ENCODE data around the gene TRABD. TPM values are rescaled to one million over a fixed set of nuclear protein-coding genes. Genes with fewer than 3 reads are reported as not detected.

Gene TRABD
- total and polyA plus RNA-seq, 5 donors from 2014 or later: 33.0 to 115 (median 38.6) TPM

GRCh38 chr22:50216055-50216683 lies 30.5 kb downstream of the TRABD start:
- Histone ChIP-seq H3K36me3 (ENCODE audit: control insufficient read depth, insufficient read depth, low read length) (peaks cover 56% of the 10 kb centered on the region), H3K4me1 (ENCODE audit: control insufficient read depth, insufficient read depth, low read length, poor library complexity, severe bottlenecking) (no peaks in the 10 kb centered on the region), H3K27me3 (ENCODE audit: control insufficient read depth, insufficient read depth, low read length) (no peaks in the 10 kb centered on the region), H3K9me3 (ENCODE audit: control insufficient read depth in 2 of 2, low read length in 2 of 2) (no peaks in the 10 kb centered on the region), H3K27ac (ENCODE audit: insufficient read depth, low read length, poor library complexity, severe bottlenecking) (no peak overlapping the region), H3K4me3 (ENCODE audit: low read depth, low read length) (no peak overlapping the region)
- Mint-ChIP-seq H3K36me3 (peaks cover 21% of the 10 kb centered on the region), H3K4me3 (peak overlapping the region in 1 of 4 donors; percentile 16), H3K4me1 (peaks cover 6 to 18% (median 14%) of the 10 kb centered on the region in 4 donors), H3K27ac (no peak overlapping the region), H3K9me3 (no peaks in the 10 kb centered on the region), H3K27me3 (no peaks in the 10 kb centered on the region)
- DNase-seq (no peak), ATAC-seq (ENCODE audit: low read depth in 2 of 2) (no peak)

- Mint-ChIP-seq H3K27me3 (no peaks in the 10 kb centered on the region), H3K4me1 (peaks cover 6 to 17% (median 13%) of the 10 kb centered on the region in 4 donors), H3K27ac (no peak overlapping the region), H3K36me3 (peaks cover 20% of the 10 kb centered on the region), H3K4me3 (no peak overlapping the region), H3K9me3 (no peaks in the 10 kb centered on the region)
- Histone ChIP-seq H3K4me1 (ENCODE audit: control insufficient read depth, insufficient read depth, low read length, poor library complexity, severe bottlenecking) (no peaks in the 10 kb centered on the region), H3K9me3 (ENCODE audit: control insufficient read depth in 2 of 2, low read length in 2 of 2) (no peaks in the 10 kb centered on the region), H3K27me3 (ENCODE audit: control insufficient read depth, insufficient read depth, low read length) (no peaks in the 10 kb centered on the region), H3K36me3 (ENCODE audit: control insufficient read depth, insufficient read depth, low read length) (peaks cover 59% of the 10 kb centered on the region), H3K27ac (ENCODE audit: insufficient read depth, low read length, poor library complexity, severe bottlenecking) (no peak overlapping the region), H3K4me3 (ENCODE audit: low read depth, low read length) (no peak overlapping the region)
- ATAC-seq (ENCODE audit: low read depth in 2 of 2) (no peak), DNase-seq (no peak)
These were observed 31.2 kb downstream of the TRABD start for GRCh38 chr22:50216684-50217520.

GRCh38 chr22:50217543-50218152 lies 31.9 kb downstream of the TRABD start:
- Histone ChIP-seq H3K27me3 (ENCODE audit: control insufficient read depth, insufficient read depth, low read length) (no peaks in the 10 kb centered on the region), H3K4me1 (ENCODE audit: control insufficient read depth, insufficient read depth, low read length, poor library complexity, severe bottlenecking) (no peaks in the 10 kb centered on the region), H3K27ac (ENCODE audit: insufficient read depth, low read length, poor library complexity, severe bottlenecking) (no peak overlapping the region), H3K36me3 (ENCODE audit: control insufficient read depth, insufficient read depth, low read length) (peaks cover 59% of the 10 kb centered on the region), H3K9me3 (ENCODE audit: control insufficient read depth in 2 of 2, low read length in 2 of 2) (no peaks in the 10 kb centered on the region), H3K4me3 (ENCODE audit: low read depth, low read length) (no peak overlapping the region)
- Mint-ChIP-seq H3K27me3 (no peaks in the 10 kb centered on the region), H3K9me3 (no peaks in the 10 kb centered on the region), H3K4me3 (no peak overlapping the region), H3K4me1 (peaks cover 4 to 16% (median 9%) of the 10 kb centered on the region in 4 donors), H3K27ac (no peak overlapping the region), H3K36me3 (peaks cover 20% of the 10 kb centered on the region)
- ATAC-seq (ENCODE audit: low read depth in 2 of 2) (no peak), DNase-seq (no peak)

GRCh38 chr22:50218153-50218995 lies 32.7 kb downstream of the TRABD start:
- Mint-ChIP-seq H3K36me3 (peaks cover 17% of the 10 kb centered on the region), H3K27me3 (no peaks in the 10 kb centered on the region), H3K4me3 (no peak overlapping the region), H3K4me1 (peaks cover 0 to 9% (median 7%) of the 10 kb centered on the region in 4 donors), H3K27ac (no peak overlapping the region), H3K9me3 (no peaks in the 10 kb centered on the region)
- Histone ChIP-seq H3K9me3 (ENCODE audit: control insufficient read depth in 2 of 2, low read length in 2 of 2) (no peaks in the 10 kb centered on the region), H3K4me3 (ENCODE audit: low read depth, low read length) (no peak overlapping the region), H3K27me3 (ENCODE audit: control insufficient read depth, insufficient read depth, low read length) (no peaks in the 10 kb centered on the region), H3K27ac (ENCODE audit: insufficient read depth, low read length, poor library complexity, severe bottlenecking) (no peak overlapping the region), H3K36me3 (ENCODE audit: control insufficient read depth, insufficient read depth, low read length) (peaks cover 59% of the 10 kb centered on the region), H3K4me1 (ENCODE audit: control insufficient read depth, insufficient read depth, low read length, poor library complexity, severe bottlenecking) (no peaks in the 10 kb centered on the region)
- ATAC-seq (ENCODE audit: low read depth in 2 of 2): no peak
- no peak for DNase-seq

- Mint-ChIP-seq H3K9me3 (no peaks in the 10 kb centered on the region), H3K27me3 (no peaks in the 10 kb centered on the region), H3K4me1 (peaks cover 0 to 7% (median 2%) of the 10 kb centered on the region in 4 donors), H3K4me3 (no peak overlapping the region), H3K36me3 (peaks cover 18% of the 10 kb centered on the region), H3K27ac (no peak overlapping the region)
- ATAC-seq (ENCODE audit: low read depth in 2 of 2) (peak in 1 of 2 donors; percentile 25), DNase-seq (no peak)
- Histone ChIP-seq H3K4me3 (ENCODE audit: low read depth, low read length) (no peak overlapping the region), H3K27me3 (ENCODE audit: control insufficient read depth, insufficient read depth, low read length) (no peaks in the 10 kb centered on the region), H3K27ac (ENCODE audit: insufficient read depth, low read length, poor library complexity, severe bottlenecking) (no peak overlapping the region), H3K4me1 (ENCODE audit: control insufficient read depth, insufficient read depth, low read length, poor library complexity, severe bottlenecking) (no peaks in the 10 kb centered on the region), H3K36me3 (ENCODE audit: control insufficient read depth, insufficient read depth, low read length) (peaks cover 64% of the 10 kb centered on the region), H3K9me3 (ENCODE audit: control insufficient read depth in 2 of 2, low read length in 2 of 2) (no peaks in the 10 kb centered on the region)
These were observed 33.4 kb downstream of the TRABD start for GRCh38 chr22:50218996-50219727.

GRCh38 chr22:50219800-50220602 lies 34.3 kb downstream of the TRABD start:
- Histone ChIP-seq H3K27me3 (ENCODE audit: control insufficient read depth, insufficient read depth, low read length) (no peaks in the 10 kb centered on the region), H3K36me3 (ENCODE audit: control insufficient read depth, insufficient read depth, low read length) (peaks cover 65% of the 10 kb centered on the region), H3K4me3 (ENCODE audit: low read depth, low read length) (no peak overlapping the region), H3K27ac (ENCODE audit: insufficient read depth, low read length, poor library complexity, severe bottlenecking) (no peak overlapping the region), H3K4me1 (ENCODE audit: control insufficient read depth, insufficient read depth, low read length, poor library complexity, severe bottlenecking) (no peaks in the 10 kb centered on the region), H3K9me3 (ENCODE audit: control insufficient read depth in 2 of 2, low read length in 2 of 2) (no peaks in the 10 kb centered on the region)
- Mint-ChIP-seq H3K27me3 (no peaks in the 10 kb centered on the region), H3K4me1 (peaks cover 0 to 2% (median 0%) of the 10 kb centered on the region in 4 donors), H3K36me3 (peaks cover 16% of the 10 kb centered on the region), H3K9me3 (no peaks in the 10 kb centered on the region), H3K27ac (no peak overlapping the region), H3K4me3 (no peak overlapping the region)
- no peak for DNase-seq
- ATAC-seq (ENCODE audit: low read depth in 2 of 2): no peak

Measured in CD4-positive, CD25-positive, alpha-beta regulatory T cell (primary cell).